PC-9 (cell line): Measurements from ENCODE around the gene CYP24A1. TPM values are rescaled to one million over a fixed set of nuclear protein-coding genes. Genes with fewer than 3 reads are reported as not detected.

Source experiments
- BruUV-seq: library from RNA; stranded (reverse); fragments of 400-500 nt; replicated peaks from 2 replicates; lab custom pipeline; 2021; lab: Mats Ljungman, UMichigan
- CTCF ChIA-PET: fragments of 300-600 bp; sonication (Branson Sonifier 250); formaldehyde crosslinking; loops from one replicate; lab custom pipeline; 2022; ENCODE audit warnings: antibody characterized with exemption; lab: Charles Lee
- POLR2A ChIA-PET: fragments of 300-600 bp; sonication (Branson Sonifier 250); formaldehyde crosslinking; loops from one replicate; lab custom pipeline; 2022; ENCODE audit warnings: antibody characterized with exemption; ENCODE audit not compliant: unreplicated experiment; lab: Charles Lee
- DNase-seq, 2 experiments: peaks; one replicate each; pipeline versions ENCODE4 v3.0.0 to v3.0.0-alpha.2; 2015 to 2022; ENCODE audit warnings: mixed read lengths in 1 of 2
- H2AFZ ChIP-seq: fragments of 200-600 bp; sonication (generic); 2 replicates; pipeline ENCODE4 v1.8.1; 2017; ENCODE audit warnings: antibody characterized with exemption
- H3F3A ChIP-seq: fragments of 200-600 bp; sonication (generic); 2 replicates; pipeline ENCODE4 v1.8.1; 2017; ENCODE audit warnings: antibody characterized with exemption, mild to moderate bottlenecking, low read depth; ENCODE audit not compliant: insufficient read depth
- H3K27ac ChIP-seq: fragments of 200-600 bp; sonication (generic); 2 replicates; pipeline ENCODE4 v1.6.1; 2016; ENCODE audit warnings: mixed run types
- H3K27me3 ChIP-seq: fragments of 200-600 bp; sonication (generic); 2 replicates; pipeline ENCODE4 v1.6.1; 2016; ENCODE audit warnings: low read depth, mixed run types; ENCODE audit not compliant: insufficient read depth
- H3K36me3 ChIP-seq: fragments of 200-600 bp; sonication (generic); 2 replicates; pipeline ENCODE4 v1.6.1; 2016; ENCODE audit warnings: low read depth, mixed run types
- H3K4me1 ChIP-seq: fragments of 200-600 bp; sonication (generic); replicated peaks from 2 replicates; pipeline ENCODE4 v1.6.1; 2016; ENCODE audit warnings: mixed run types; ENCODE audit not compliant: insufficient read depth
- H3K4me2 ChIP-seq: fragments of 200-600 bp; sonication (generic); 2 replicates; pipeline ENCODE4 v1.6.1; 2017; ENCODE audit warnings: mixed run types
- H3K4me3 ChIP-seq: fragments of 200-600 bp; sonication (generic); 2 replicates; pipeline ENCODE4 v1.6.1; 2016; ENCODE audit warnings: mixed run types
- H3K79me2 ChIP-seq: fragments of 200-600 bp; sonication (generic); 2 replicates; pipeline ENCODE4 v1.6.1; 2017; ENCODE audit warnings: low read depth, mixed run types
- H3K9me2 ChIP-seq: fragments of 200-600 bp; sonication (generic); 2 replicates; pipeline ENCODE4 v1.8.1; 2017; ENCODE audit warnings: mild to moderate bottlenecking; ENCODE audit not compliant: insufficient read depth
- H3K9me3 ChIP-seq: fragments of 200-600 bp; sonication (generic); 2 replicates; pipeline ENCODE4 v1.8.1; 2016; ENCODE audit warnings: low read depth; ENCODE audit not compliant: insufficient read depth
- H4K20me1 ChIP-seq: fragments of 200-600 bp; sonication (generic); 2 replicates; pipeline ENCODE4 v1.8.1; 2017; ENCODE audit not compliant: insufficient read depth
- EZH2 ChIP-seq: fragments of 200-600 bp; sonication (generic); IDR thresholded peaks from 2 replicates; pipeline ENCODE4 v1.8.0; 2017; ENCODE audit warnings: antibody characterized with exemption, low read depth
- intact Hi-C: fragments of 100-400 bp; cut with micrococcal nuclease; formaldehyde crosslinking; loops from one replicate; pipeline ENCODE4 v1.10.0; 2022; ENCODE audit not compliant: unreplicated experiment
- total RNA-seq: library from RNA; stranded (reverse); gene quantifications from 2 replicates; pipeline ENCODE4 v1.2.3, GENCODE V29; 2021
- TF ChIP-seq, protein P1 (sequence below): fragments of 200-600 bp; sonication (generic); conservative IDR thresholded peaks from 2 replicates; pipeline ENCODE4 v1.6.1; 2017; ENCODE audit warnings: mixed run types, antibody characterized with exemption, mild to moderate bottlenecking, moderate library complexity

Gene CYP24A1
- total RNA-seq, 1 experiment from 2014 or later, result 4.9 TPM

- Histone ChIP-seq H3K9me2 (no peaks in the 10 kb centered on the region), H3K4me1 (0 out of 2 replicates have a peak, but pooled peaks cover 5% of the 10 kb centered on the region), H2AFZ (no peak overlapping the region), H3K9me3 (no peaks in the 10 kb centered on the region), H3K79me2 (no peaks in the 10 kb centered on the region), H3F3A (no peaks in the 10 kb centered on the region), H3K27me3 (no peaks in the 10 kb centered on the region), H4K20me1 (no peaks in the 10 kb centered on the region), H3K4me3 (no peak overlapping the region), H3K4me2 (no peak overlapping the region), H3K27ac (no peak overlapping the region), H3K36me3 (no peaks in the 10 kb centered on the region)
- no TSS peak for BruUV-seq
- intact Hi-C loops, result loop anchor here (10.0 kb wide), 1 partner anchor 615 kb away; no protein-coding TSS in a partner anchor
- no peak for DNase-seq
- no peak for TF ChIP-seq EZH2
- TF ChIP-seq, protein P1, sequence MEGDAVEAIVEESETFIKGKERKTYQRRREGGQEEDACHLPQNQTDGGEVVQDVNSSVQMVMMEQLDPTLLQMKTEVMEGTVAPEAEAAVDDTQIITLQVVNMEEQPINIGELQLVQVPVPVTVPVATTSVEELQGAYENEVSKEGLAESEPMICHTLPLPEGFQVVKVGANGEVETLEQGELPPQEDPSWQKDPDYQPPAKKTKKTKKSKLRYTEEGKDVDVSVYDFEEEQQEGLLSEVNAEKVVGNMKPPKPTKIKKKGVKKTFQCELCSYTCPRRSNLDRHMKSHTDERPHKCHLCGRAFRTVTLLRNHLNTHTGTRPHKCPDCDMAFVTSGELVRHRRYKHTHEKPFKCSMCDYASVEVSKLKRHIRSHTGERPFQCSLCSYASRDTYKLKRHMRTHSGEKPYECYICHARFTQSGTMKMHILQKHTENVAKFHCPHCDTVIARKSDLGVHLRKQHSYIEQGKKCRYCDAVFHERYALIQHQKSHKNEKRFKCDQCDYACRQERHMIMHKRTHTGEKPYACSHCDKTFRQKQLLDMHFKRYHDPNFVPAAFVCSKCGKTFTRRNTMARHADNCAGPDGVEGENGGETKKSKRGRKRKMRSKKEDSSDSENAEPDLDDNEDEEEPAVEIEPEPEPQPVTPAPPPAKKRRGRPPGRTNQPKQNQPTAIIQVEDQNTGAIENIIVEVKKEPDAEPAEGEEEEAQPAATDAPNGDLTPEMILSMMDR, result no peak
- POLR2A ChIA-PET, result no interaction called here
- CTCF ChIA-PET, result no interaction called here
Observed at GRCh38 chr20:54190217-54190616, 16.4 kb upstream of the CYP24A1 start.

- no peaks in the 10 kb centered on the region for H3K79me2 ChIP-seq
- H2AFZ ChIP-seq, result no peak overlapping the region
- H3K4me3 ChIP-seq, result no peak overlapping the region
- intact Hi-C loops, result loop anchor here (10.0 kb wide), 1 partner anchor 615 kb away; no protein-coding TSS in a partner anchor
- ChIA-PET POLR2A (no interaction called here), CTCF (no interaction called here)
- BruUV-seq, result no TSS peak
- TF ChIP-seq, protein P1, result no peak
- TF ChIP-seq EZH2, result no peak
- H3K27me3 ChIP-seq, result no peaks in the 10 kb centered on the region
- no peaks in the 10 kb centered on the region for H4K20me1 ChIP-seq
- no peak overlapping the region for H3K4me2 ChIP-seq
- no peaks in the 10 kb centered on the region for H3F3A ChIP-seq
- no peak for DNase-seq
- no peak overlapping the region for H3K27ac ChIP-seq
- H3K36me3 ChIP-seq, result no peaks in the 10 kb centered on the region
- no peaks in the 10 kb centered on the region for H3K9me3 ChIP-seq
- no peaks in the 10 kb centered on the region for H3K9me2 ChIP-seq
- 0 out of 2 replicates have a peak, but pooled peaks cover 2% of the 10 kb centered on the region for H3K4me1 ChIP-seq
Observed at GRCh38 chr20:54189630-54190029, 15.8 kb upstream of the CYP24A1 start.

- H3K27me3 ChIP-seq, result no peaks in the 10 kb centered on the region
- no peak overlapping the region for H3K4me3 ChIP-seq
- no peaks in the 10 kb centered on the region for H3F3A ChIP-seq
- intact Hi-C loops, result no loop called here
- H4K20me1 ChIP-seq, result no peaks in the 10 kb centered on the region
- DNase-seq, result no peak
- no peak overlapping the region for H3K27ac ChIP-seq
- POLR2A ChIA-PET, result no interaction called here
- BruUV-seq, result no TSS peak
- TF ChIP-seq, protein P1, result no peak
- TF ChIP-seq EZH2, result no peak
- no peak overlapping the region for H3K4me2 ChIP-seq
- no peaks in the 10 kb centered on the region for H3K9me3 ChIP-seq
- no peaks in the 10 kb centered on the region for H3K4me1 ChIP-seq
- H3K9me2 ChIP-seq, result no peaks in the 10 kb centered on the region
- H3K79me2 ChIP-seq, result no peaks in the 10 kb centered on the region
- no peak overlapping the region for H2AFZ ChIP-seq
- H3K36me3 ChIP-seq, result peaks cover 7% of the 10 kb centered on the region; the same call in 1 of the 2 replicates
- CTCF ChIA-PET, result no interaction called here
Observed at GRCh38 chr20:54188132-54188849, 14.5 kb upstream of the CYP24A1 start.
